ENCODE data around the gene FAM149B1.

DNA sequence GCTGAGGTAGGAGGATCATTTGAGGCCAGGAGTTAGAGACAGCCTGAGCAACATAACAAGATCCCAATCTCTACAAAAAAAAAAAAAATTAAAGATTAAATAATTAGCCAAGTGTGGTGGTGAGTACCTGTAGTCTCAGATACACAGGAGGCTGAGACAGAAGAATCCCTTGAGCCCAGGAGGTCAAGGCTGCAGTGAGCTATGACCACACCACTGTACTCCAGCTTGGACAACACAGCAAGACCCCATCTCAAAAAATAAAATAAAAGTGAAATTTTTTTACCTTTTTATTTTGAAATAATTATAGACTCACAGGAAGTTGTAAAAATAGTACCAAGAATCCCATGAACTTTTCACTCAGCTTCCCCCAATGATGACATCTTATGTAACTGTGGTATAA, 4.9 kb downstream of the FAM149B1 start:
- TF ChIP-seq, protein P1, sequence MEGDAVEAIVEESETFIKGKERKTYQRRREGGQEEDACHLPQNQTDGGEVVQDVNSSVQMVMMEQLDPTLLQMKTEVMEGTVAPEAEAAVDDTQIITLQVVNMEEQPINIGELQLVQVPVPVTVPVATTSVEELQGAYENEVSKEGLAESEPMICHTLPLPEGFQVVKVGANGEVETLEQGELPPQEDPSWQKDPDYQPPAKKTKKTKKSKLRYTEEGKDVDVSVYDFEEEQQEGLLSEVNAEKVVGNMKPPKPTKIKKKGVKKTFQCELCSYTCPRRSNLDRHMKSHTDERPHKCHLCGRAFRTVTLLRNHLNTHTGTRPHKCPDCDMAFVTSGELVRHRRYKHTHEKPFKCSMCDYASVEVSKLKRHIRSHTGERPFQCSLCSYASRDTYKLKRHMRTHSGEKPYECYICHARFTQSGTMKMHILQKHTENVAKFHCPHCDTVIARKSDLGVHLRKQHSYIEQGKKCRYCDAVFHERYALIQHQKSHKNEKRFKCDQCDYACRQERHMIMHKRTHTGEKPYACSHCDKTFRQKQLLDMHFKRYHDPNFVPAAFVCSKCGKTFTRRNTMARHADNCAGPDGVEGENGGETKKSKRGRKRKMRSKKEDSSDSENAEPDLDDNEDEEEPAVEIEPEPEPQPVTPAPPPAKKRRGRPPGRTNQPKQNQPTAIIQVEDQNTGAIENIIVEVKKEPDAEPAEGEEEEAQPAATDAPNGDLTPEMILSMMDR (conservative IDR thresholded peaks at IDR 0.05), result no peak
- TF ChIP-seq ZFX (IDR thresholded peaks at IDR 0.05), result no peak
